Neural progenitor cell (in vitro differentiated cells): Measurements from ENCODE around the gene SNCAIP. TPM values are rescaled to one million over a fixed set of nuclear protein-coding genes. Genes with fewer than 3 reads are reported as not detected.

Experiments used
- DNase-seq: peaks from one replicate; pipeline ENCODE4 v3.0.0-alpha.2; 2016; ENCODE audit warnings: low spot score
- H2AFZ ChIP-seq: fragments of 200-600 bp; sonication (generic); replicated peaks from 2 replicates; pipeline ENCODE4 v1.6.1; 2016; ENCODE audit warnings: antibody characterized with exemption
- H3F3A ChIP-seq: fragments of 200-600 bp; sonication (generic); 2 replicates; pipeline ENCODE4 v1.6.1; 2016; ENCODE audit warnings: antibody characterized with exemption, low read depth
- H3K27ac ChIP-seq: fragments of 200-600 bp; sonication (generic); 2 replicates; pipeline ENCODE4 v1.5.1; 2016; ENCODE audit warnings: mild to moderate bottlenecking
- H3K27me3 ChIP-seq: fragments of 200-600 bp; sonication (generic); 2 replicates; pipeline ENCODE4 v1.6.1; 2016; ENCODE audit warnings: mild to moderate bottlenecking, moderate library complexity
- H3K36me3 ChIP-seq: fragments of 200-600 bp; sonication (generic); 2 replicates; pipeline ENCODE4 v1.5.1; 2016
- H3K4me1 ChIP-seq: fragments of 200-600 bp; sonication (generic); 2 replicates; pipeline ENCODE4 v1.6.1; 2016; ENCODE audit warnings: mixed run types
- H3K4me2 ChIP-seq: fragments of 200-600 bp; sonication (generic); 2 replicates; pipeline ENCODE4 v1.6.1; 2016
- H3K4me3 ChIP-seq: fragments of 200-600 bp; sonication (generic); 2 replicates; pipeline ENCODE4 v1.5.1; 2016
- H3K79me2 ChIP-seq: fragments of 200-600 bp; sonication (generic); 2 replicates; pipeline ENCODE4 v1.6.1; 2016; ENCODE audit warnings: low read depth
- H3K9ac ChIP-seq: fragments of 200-600 bp; sonication (generic); 2 replicates; pipeline ENCODE4 v1.6.1; 2016
- H3K9me3 ChIP-seq: fragments of 200-600 bp; sonication (generic); 2 replicates; pipeline ENCODE4 v1.5.1; 2016; ENCODE audit warnings: low read depth
- H4K20me1 ChIP-seq: fragments of 200-600 bp; sonication (generic); 2 replicates; pipeline ENCODE4 v1.6.1; 2016; ENCODE audit warnings: low read depth
- H3K27ac Mint-ChIP-seq: 3 replicates; pipeline ENCODE4 v1.8.0; 2021; ENCODE audit warnings: mixed read lengths
- H3K27me3 Mint-ChIP-seq: 2 replicates; pipeline ENCODE4 v1.8.0; 2022; ENCODE audit warnings: low read depth, mild to moderate bottlenecking, inconsistent platforms, moderate library complexity, mixed read lengths; ENCODE audit not compliant: insufficient read depth
- H3K36me3 Mint-ChIP-seq: 3 replicates; pipeline ENCODE4 v1.8.0; 2021; ENCODE audit warnings: mixed read lengths
- H3K4me1 Mint-ChIP-seq: 3 replicates; pipeline ENCODE4 v1.8.0; 2021; ENCODE audit warnings: mixed read lengths
- H3K4me3 Mint-ChIP-seq: 3 replicates; pipeline ENCODE4 v1.8.0; 2021; ENCODE audit warnings: mild to moderate bottlenecking, moderate library complexity, mixed read lengths
- H3K9me3 Mint-ChIP-seq: 3 replicates; pipeline ENCODE4 v1.8.0; 2020; ENCODE audit warnings: mixed read lengths
- EZH2 ChIP-seq: fragments of 200-600 bp; sonication (generic); IDR thresholded peaks from 2 replicates; pipeline ENCODE4 v1.6.1; 2017; ENCODE audit warnings: antibody characterized with exemption, mild to moderate bottlenecking, moderate library complexity
- EZH2phosphoT487 ChIP-seq: fragments of 200-600 bp; sonication (generic); IDR thresholded peaks from 2 replicates; pipeline ENCODE4 v1.6.1; 2017; ENCODE audit warnings: antibody characterized with exemption
- total RNA-seq: library from RNA; depleted of rRNA; stranded (reverse); fragments of >200 nt; gene quantifications from 2 replicates; pipeline ENCODE4 v1.2.3, GENCODE V29; 2015; ENCODE audit warnings: low replicate concordance
- TF ChIP-seq, protein P1 (sequence below): fragments of 200-600 bp; sonication (generic); IDR thresholded peaks from 2 replicates; pipeline ENCODE4 v1.5.1; 2017; ENCODE audit warnings: antibody characterized with exemption, mild to moderate bottlenecking

Gene SNCAIP
- total RNA-seq, 1 donor from 2014 or later = 4.8 TPM

DNA sequence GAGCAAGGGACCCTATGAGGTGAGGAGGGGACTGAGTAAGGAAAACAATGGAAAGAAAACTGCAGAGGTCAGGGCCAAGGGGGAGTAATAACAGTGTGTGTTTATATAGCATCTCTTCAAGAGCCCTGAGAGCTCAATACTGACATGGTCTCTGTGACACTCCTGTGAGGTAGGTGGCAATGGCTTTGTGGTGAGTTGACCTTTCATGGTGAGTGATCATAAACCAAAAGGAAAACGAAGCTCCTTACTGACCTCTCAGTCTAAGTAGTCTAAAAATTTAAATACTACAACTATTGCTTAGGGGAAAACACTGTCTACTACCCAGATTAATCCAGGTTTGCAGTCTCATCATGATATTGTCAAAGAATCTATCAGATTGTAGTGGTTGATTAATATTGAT is 130.9 kb downstream of the SNCAIP start:
- H3K4me2 ChIP-seq = no peak overlapping the region
- Mint-ChIP-seq H3K27ac (no peak overlapping the region), H3K4me1 (peaks cover 12% of the 10 kb centered on the region), H3K9me3 (no peaks in the 10 kb centered on the region), H3K4me3 (no peak overlapping the region), H3K27me3 (no peaks in the 10 kb centered on the region), H3K36me3 (no peaks in the 10 kb centered on the region)
- no peaks in the 10 kb centered on the region for H3K9me3 ChIP-seq
- H3K4me3 ChIP-seq = no peak overlapping the region
- H2AFZ ChIP-seq = no peak overlapping the region
- no peak overlapping the region for H3K9ac ChIP-seq
- H3K27ac ChIP-seq = no peak overlapping the region
- no peaks in the 10 kb centered on the region for H3K27me3 ChIP-seq
- H3F3A ChIP-seq = no peaks in the 10 kb centered on the region
- no peaks in the 10 kb centered on the region for H3K79me2 ChIP-seq
- no peaks in the 10 kb centered on the region for H4K20me1 ChIP-seq
- no peak for DNase-seq
- TF ChIP-seq EZH2phosphoT487 (no peak), EZH2 (no peak)
- TF ChIP-seq, protein P1, sequence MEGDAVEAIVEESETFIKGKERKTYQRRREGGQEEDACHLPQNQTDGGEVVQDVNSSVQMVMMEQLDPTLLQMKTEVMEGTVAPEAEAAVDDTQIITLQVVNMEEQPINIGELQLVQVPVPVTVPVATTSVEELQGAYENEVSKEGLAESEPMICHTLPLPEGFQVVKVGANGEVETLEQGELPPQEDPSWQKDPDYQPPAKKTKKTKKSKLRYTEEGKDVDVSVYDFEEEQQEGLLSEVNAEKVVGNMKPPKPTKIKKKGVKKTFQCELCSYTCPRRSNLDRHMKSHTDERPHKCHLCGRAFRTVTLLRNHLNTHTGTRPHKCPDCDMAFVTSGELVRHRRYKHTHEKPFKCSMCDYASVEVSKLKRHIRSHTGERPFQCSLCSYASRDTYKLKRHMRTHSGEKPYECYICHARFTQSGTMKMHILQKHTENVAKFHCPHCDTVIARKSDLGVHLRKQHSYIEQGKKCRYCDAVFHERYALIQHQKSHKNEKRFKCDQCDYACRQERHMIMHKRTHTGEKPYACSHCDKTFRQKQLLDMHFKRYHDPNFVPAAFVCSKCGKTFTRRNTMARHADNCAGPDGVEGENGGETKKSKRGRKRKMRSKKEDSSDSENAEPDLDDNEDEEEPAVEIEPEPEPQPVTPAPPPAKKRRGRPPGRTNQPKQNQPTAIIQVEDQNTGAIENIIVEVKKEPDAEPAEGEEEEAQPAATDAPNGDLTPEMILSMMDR = no peak
- no peaks in the 10 kb centered on the region for H3K36me3 ChIP-seq
- H3K4me1 ChIP-seq = no peaks in the 10 kb centered on the region

DNA sequence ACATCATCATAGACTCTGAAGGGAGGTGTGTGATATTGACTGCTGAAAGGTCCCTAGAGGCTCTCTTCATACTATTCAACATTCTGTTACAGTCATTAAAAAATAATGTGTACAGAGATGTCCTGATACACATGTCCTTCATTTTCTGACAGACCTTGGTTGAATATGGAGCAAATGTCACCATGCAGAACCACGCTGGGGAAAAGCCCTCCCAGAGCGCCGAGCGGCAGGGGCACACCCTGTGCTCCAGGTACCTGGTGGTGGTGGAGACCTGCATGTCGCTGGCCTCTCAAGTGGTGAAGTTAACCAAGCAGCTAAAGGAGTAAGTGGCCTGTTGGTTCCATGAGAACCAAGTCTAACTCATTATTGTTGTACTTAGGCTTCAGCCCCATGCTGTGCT is 132.4 kb downstream of the SNCAIP start:
- Histone ChIP-seq H3F3A (no peaks in the 10 kb centered on the region), H3K36me3 (no peaks in the 10 kb centered on the region), H3K4me2 (no peak overlapping the region), H3K9me3 (no peaks in the 10 kb centered on the region), H3K9ac (no peak overlapping the region), H3K79me2 (no peaks in the 10 kb centered on the region), H2AFZ (no peak overlapping the region), H4K20me1 (no peaks in the 10 kb centered on the region), H3K4me1 (no peaks in the 10 kb centered on the region), H3K27me3 (no peaks in the 10 kb centered on the region), H3K27ac (no peak overlapping the region), H3K4me3 (no peak overlapping the region)
- TF ChIP-seq EZH2 (no peak), EZH2phosphoT487 (no peak)
- TF ChIP-seq, protein P1 = no peak
- Mint-ChIP-seq H3K4me1 (peaks cover 12% of the 10 kb centered on the region), H3K27ac (no peak overlapping the region), H3K36me3 (no peaks in the 10 kb centered on the region), H3K4me3 (no peak overlapping the region), H3K9me3 (no peaks in the 10 kb centered on the region), H3K27me3 (no peaks in the 10 kb centered on the region)
- DNase-seq = no peak

DNA sequence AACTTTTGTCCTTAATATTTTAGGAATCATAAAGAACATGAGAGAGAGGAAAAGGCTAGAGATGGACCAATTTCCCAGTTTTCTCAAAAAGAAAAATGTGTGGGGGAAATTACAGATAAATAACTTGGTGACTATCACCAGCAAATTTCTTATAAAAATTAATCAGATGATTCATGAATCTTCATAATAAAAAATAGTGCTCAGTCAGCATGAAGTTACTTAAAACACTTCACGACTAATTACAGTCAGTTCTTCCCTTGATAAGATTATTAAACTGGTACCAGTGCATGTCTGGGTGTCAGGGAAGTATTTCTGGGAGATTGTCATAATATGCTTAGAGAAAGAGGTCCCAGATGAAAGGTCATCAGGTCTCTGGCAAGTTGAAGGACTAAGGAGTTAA is 133.0 kb downstream of the SNCAIP start:
- H3K4me1 ChIP-seq = no peaks in the 10 kb centered on the region
- Mint-ChIP-seq H3K4me1 (peaks cover 12% of the 10 kb centered on the region), H3K36me3 (no peaks in the 10 kb centered on the region), H3K27me3 (no peaks in the 10 kb centered on the region), H3K4me3 (no peak overlapping the region), H3K27ac (no peak overlapping the region), H3K9me3 (no peaks in the 10 kb centered on the region)
- no peak overlapping the region for H3K4me3 ChIP-seq
- no peak overlapping the region for H3K4me2 ChIP-seq
- TF ChIP-seq, protein P1 = no peak
- TF ChIP-seq EZH2 = no peak
- no peak for TF ChIP-seq EZH2phosphoT487
- no peak overlapping the region for H3K27ac ChIP-seq
- H3K9ac ChIP-seq = no peak overlapping the region
- no peaks in the 10 kb centered on the region for H4K20me1 ChIP-seq
- H3K36me3 ChIP-seq = no peaks in the 10 kb centered on the region
- H3F3A ChIP-seq = no peaks in the 10 kb centered on the region
- no peaks in the 10 kb centered on the region for H3K27me3 ChIP-seq
- no peak overlapping the region for H2AFZ ChIP-seq
- H3K79me2 ChIP-seq = no peaks in the 10 kb centered on the region
- no peak for DNase-seq
- no peaks in the 10 kb centered on the region for H3K9me3 ChIP-seq
